HepG2 (cell line): ENCODE results near the gene ZNF670. TPM values are rescaled to one million over a fixed set of nuclear protein-coding genes. Genes with fewer than 3 reads are reported as not detected.

Experiments
- BRCA1 ChIP-seq: sonication (generic); formaldehyde crosslinking; IDR thresholded peaks from 2 replicates; pipeline ENCODE4 v1.4.0; 2020; ENCODE audit warnings: missing genetic modification reagents
- BRD4 ChIP-seq: sonication (generic); formaldehyde crosslinking; IDR thresholded peaks from 2 replicates; pipeline ENCODE4 v1.4.0; 2020; ENCODE audit warnings: missing genetic modification reagents
- CBFB ChIP-seq: sonication (generic); formaldehyde crosslinking; IDR thresholded peaks from 2 replicates; pipeline ENCODE4 v1.4.0; 2020; ENCODE audit warnings: missing genetic modification reagents
- ELF4 ChIP-seq: sonication (generic); formaldehyde crosslinking; IDR thresholded peaks from 2 replicates; pipeline ENCODE4 v1.5.0; 2020; ENCODE audit warnings: missing genetic modification reagents, mild to moderate bottlenecking, moderate library complexity, borderline replicate concordance
- GTF3A ChIP-seq: sonication (generic); formaldehyde crosslinking; conservative IDR thresholded peaks from 2 replicates; pipeline ENCODE4 v1.4.0; 2020; ENCODE audit warnings: mild to moderate bottlenecking, missing genetic modification reagents
- GZF1 ChIP-seq: sonication (generic); formaldehyde crosslinking; IDR thresholded peaks from 2 replicates; pipeline ENCODE4 v1.5.1; 2020; ENCODE audit warnings: mild to moderate bottlenecking, missing genetic modification reagents
- IRF1 ChIP-seq: sonication (generic); formaldehyde crosslinking; IDR thresholded peaks from 2 replicates; pipeline ENCODE4 v1.4.0; 2020; ENCODE audit warnings: low read depth, mild to moderate bottlenecking, missing genetic modification reagents
- KDM5A ChIP-seq: fragments of 200-600 bp; sonication (generic); IDR thresholded peaks from 2 replicates; pipeline ENCODE4 v1.7.0; 2018; ENCODE audit warnings: antibody characterized with exemption, mild to moderate bottlenecking, low read length, borderline replicate concordance
- MTERF4 ChIP-seq: sonication (generic); formaldehyde crosslinking; IDR thresholded peaks from 2 replicates; pipeline ENCODE4 v1.8.0; 2023; ENCODE audit warnings: mild to moderate bottlenecking, missing genetic modification reagents
- RFXAP ChIP-seq: sonication (generic); formaldehyde crosslinking; IDR thresholded peaks from 2 replicates; pipeline ENCODE4 v1.4.0; 2020; ENCODE audit warnings: missing genetic modification reagents, borderline replicate concordance
- RNF2 ChIP-seq: fragments of 450-650 bp; conservative IDR thresholded peaks from 2 replicates; pipeline ENCODE4 v1.6.1; 2016; ENCODE audit warnings: low read depth
- SUZ12 ChIP-seq: fragments of 150-350 bp; IDR thresholded peaks from 2 replicates; pipeline ENCODE4 v1.6.1; 2014; ENCODE audit warnings: low read depth, low read length
- ZFX ChIP-seq: sonication (generic); formaldehyde crosslinking; IDR thresholded peaks from 2 replicates; pipeline ENCODE4 v1.4.0; 2020; ENCODE audit warnings: mild to moderate bottlenecking, low read depth, missing genetic modification reagents, moderate library complexity
- ZNF772 ChIP-seq: sonication (generic); formaldehyde crosslinking; IDR thresholded peaks from 2 replicates; pipeline ENCODE4 v1.5.0; 2020; ENCODE audit warnings: mild to moderate bottlenecking, missing genetic modification reagents
- ZNF878 ChIP-seq: sonication (generic); formaldehyde crosslinking; IDR thresholded peaks from 2 replicates; pipeline ENCODE4 v1.8.1; 2023; ENCODE audit warnings: mild to moderate bottlenecking, missing genetic modification reagents, moderate library complexity
- polyA plus RNA-seq, 8 experiments: library from polyadenylated mRNA; depleted of rRNA in 3 of 8; stranded (reverse) in 7 of 8; unstranded in 1 of 8; fragments of >200 nt; fragmentation: Illumina TruSeq in 4 of 8; extraction: Trizol in 4 of 8; gene quantifications; 2 replicates each; pipeline versions ENCODE4 v1.2.1 to v1.2.3, GENCODE V29; 2011 to 2016; ENCODE audit warnings: low read depth in 4 of 8, missing spikeins in 1 of 8, mixed read lengths in 1 of 8; ENCODE audit not compliant: insufficient read depth in 1 of 8
- total RNA-seq, 5 experiments: library from RNA; depleted of rRNA; stranded (reverse); fragments of >200 nt; fragmentation: Illumina TruSeq; extraction: Trizol; gene quantifications; 2 replicates each; pipeline ENCODE4 v1.2.3, GENCODE V29; 2016; ENCODE audit warnings: low read depth in 1 of 5
- TF ChIP-seq, protein P1 (sequence below): sonication (generic); formaldehyde crosslinking; IDR thresholded peaks from one replicate; pipeline ENCODE4 v1.5.1; 2020; ENCODE audit warnings: mild to moderate bottlenecking, missing genetic modification reagents; ENCODE audit errors: not compliant biosample characterization
- TF ChIP-seq, protein P2 (sequence below), 2 experiments: sonication (generic) in 1 of 2; formaldehyde crosslinking in 1 of 2; IDR thresholded peaks; 2 replicates each; pipeline versions ENCODE4 v1.4.0 to v1.6.1; 2018 to 2020; ENCODE audit warnings: missing genetic modification reagents in 2 of 2, borderline replicate concordance in 1 of 2, low read depth in 1 of 2, mild to moderate bottlenecking in 1 of 2, missing biosample characterization in 1 of 2

The ZNF670 gene
- total and polyA plus RNA-seq, 2 of the 13 experiments (the other 11 are each of a cell fraction or from before 2014, with no cell fraction given): 4.2 to 10.9 TPM

DNA sequence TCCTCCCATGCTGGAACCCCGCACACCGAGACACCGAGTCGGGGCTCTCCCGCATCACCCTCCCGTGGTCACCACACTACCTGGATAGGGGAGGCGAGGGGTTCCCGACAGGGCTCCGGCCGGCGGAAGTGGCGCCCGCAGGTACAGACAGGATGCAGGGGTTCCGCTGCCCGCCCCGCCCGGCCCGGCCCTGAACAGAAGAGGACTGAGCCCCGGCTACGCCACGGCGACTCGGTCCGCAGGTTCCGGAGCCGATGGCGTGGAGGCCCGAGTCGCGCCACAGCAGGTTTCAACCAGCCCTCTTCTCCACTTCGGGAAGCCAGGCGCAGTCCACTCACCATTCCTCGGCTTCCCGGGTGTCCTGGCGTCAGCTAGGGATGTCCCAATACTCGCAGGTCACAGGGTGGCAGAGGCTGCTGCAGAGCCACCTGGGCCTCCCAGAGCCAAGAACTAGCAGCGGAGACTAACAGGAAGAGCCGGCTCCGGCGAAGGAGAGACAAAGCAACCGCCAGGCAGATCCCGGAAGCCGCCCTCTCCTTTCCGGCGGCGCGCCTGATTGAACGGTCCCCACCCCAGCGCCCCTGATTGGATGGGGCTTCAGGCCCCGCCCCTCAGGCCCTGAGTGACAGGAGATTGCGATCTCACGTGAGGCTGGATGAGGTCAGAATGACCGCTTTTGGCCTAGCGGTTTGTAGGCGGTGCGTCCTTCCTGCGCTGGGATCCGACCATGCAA, 25.4 kb upstream of the ZNF670 start, which contains the start of gene ZNF669 (continued):
- TF ChIP-seq, protein P1, sequence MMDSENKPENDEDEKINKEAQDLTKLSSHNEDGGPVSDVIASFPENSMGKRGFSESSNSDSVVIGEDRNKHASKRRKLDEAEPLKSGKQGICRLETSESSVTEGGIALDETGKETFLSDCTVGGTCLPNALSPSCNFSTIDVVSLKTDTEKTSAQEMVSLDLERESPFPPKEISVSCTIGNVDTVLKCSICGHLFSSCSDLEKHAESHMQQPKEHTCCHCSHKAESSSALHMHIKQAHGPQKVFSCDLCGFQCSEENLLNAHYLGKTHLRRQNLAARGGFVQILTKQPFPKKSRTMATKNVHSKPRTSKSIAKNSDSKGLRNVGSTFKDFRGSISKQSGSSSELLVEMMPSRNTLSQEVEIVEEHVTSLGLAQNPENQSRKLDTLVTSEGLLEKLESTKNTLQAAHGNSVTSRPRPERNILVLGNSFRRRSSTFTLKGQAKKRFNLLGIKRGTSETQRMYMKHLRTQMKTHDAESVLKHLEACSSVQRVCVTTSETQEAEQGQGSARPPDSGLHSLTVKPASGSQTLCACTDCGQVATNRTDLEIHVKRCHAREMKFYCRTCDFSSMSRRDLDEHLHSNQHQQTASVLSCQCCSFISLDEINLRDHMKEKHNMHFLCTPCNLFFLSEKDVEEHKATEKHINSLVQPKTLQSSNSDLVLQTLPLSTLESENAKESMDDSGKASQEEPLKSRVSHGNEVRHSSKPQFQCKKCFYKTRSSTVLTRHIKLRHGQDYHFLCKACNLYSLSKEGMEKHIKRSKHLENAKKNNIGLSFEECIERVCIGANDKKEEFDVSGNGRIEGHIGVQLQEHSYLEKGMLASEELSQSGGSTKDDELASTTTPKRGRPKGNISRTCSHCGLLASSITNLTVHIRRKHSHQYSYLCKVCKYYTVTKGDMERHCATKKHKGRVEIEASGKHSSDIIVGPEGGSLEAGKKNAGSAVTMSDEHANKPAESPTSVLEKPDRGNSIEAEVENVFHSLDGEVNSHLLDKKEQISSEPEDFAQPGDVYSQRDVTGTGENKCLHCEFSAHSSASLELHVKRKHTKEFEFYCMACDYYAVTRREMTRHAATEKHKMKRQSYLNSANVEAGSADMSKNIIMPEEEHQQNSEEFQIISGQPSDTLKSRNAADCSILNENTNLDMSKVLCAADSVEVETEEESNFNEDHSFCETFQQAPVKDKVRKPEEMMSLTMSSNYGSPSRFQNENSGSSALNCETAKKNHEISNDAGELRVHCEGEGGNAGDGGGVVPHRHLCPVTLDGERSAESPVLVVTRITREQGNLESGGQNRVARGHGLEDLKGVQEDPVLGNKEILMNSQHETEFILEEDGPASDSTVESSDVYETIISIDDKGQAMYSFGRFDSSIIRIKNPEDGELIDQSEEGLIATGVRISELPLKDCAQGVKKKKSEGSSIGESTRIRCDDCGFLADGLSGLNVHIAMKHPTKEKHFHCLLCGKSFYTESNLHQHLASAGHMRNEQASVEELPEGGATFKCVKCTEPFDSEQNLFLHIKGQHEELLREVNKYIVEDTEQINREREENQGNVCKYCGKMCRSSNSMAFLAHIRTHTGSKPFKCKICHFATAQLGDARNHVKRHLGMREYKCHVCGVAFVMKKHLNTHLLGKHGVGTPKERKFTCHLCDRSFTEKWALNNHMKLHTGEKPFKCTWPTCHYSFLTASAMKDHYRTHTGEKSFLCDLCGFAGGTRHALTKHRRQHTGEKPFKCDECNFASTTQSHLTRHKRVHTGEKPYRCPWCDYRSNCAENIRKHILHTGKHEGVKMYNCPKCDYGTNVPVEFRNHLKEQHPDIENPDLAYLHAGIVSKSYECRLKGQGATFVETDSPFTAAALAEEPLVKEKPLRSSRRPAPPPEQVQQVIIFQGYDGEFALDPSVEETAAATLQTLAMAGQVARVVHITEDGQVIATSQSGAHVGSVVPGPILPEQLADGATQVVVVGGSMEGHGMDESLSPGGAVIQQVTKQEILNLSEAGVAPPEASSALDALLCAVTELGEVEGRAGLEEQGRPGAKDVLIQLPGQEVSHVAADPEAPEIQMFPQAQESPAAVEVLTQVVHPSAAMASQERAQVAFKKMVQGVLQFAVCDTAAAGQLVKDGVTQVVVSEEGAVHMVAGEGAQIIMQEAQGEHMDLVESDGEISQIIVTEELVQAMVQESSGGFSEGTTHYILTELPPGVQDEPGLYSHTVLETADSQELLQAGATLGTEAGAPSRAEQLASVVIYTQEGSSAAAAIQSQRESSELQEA (CRISPR knock-in tag): no peak
- TF ChIP-seq GZF1 (no peak), BRCA1 (no peak), RNF2 (0 out of 2 replicates have a peak, but pooled peaks have one; percentile 26), ZNF772 (CRISPR knock-in tag) (peak; percentile 88), GTF3A (no peak), ZFX (CRISPR knock-in tag) (peak; percentile 86), SUZ12 (no peak), MTERF4 (CRISPR knock-in tag) (0 out of 2 replicates have a peak, but pooled peaks have one; percentile 22), KDM5A (peak; percentile 69), CBFB (CRISPR knock-in tag) (no peak; the same call in 1 of the 2 replicates), ELF4 (CRISPR knock-in tag) (0 out of 2 replicates have a peak, but pooled peaks have one; percentile 76), RFXAP (CRISPR knock-in tag) (0 out of 2 replicates have a peak, but pooled peaks have one; percentile 23), BRD4 (CRISPR knock-in tag) (peak; percentile 27; the same call in 1 of the 2 replicates), ZNF878 (CRISPR knock-in tag) (no peak), IRF1 (CRISPR knock-in tag) (no peak)
- TF ChIP-seq, protein P2, sequence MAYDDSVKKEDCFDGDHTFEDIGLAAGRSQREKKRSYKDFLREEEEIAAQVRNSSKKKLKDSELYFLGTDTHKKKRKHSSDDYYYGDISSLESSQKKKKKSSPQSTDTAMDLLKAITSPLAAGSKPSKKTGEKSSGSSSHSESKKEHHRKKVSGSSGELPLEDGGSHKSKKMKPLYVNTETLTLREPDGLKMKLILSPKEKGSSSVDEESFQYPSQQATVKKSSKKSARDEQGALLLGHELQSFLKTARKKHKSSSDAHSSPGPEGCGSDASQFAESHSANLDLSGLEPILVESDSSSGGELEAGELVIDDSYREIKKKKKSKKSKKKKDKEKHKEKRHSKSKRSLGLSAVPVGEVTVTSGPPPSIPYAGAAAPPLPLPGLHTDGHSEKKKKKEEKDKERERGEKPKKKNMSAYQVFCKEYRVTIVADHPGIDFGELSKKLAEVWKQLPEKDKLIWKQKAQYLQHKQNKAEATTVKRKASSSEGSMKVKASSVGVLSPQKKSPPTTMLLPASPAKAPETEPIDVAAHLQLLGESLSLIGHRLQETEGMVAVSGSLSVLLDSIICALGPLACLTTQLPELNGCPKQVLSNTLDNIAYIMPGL (CRISPR knock-in tag; IDR thresholded peaks at IDR 0.05; ENCODE audit: borderline replicate concordance in 1 of 2, low read depth in 1 of 2): peak; percentile 73 to 74; a peak in 2 of 4 replicates
